Kidney epithelial cell (primary cell): Measurements from ENCODE around the gene CEP76. TPM values are rescaled to one million over a fixed set of nuclear protein-coding genes. Genes with fewer than 3 reads are reported as not detected.

ENCODE experiments used
- DNase-seq: peaks from one replicate; pipeline ENCODE4 v3.0.0-alpha.2; 2010; ENCODE audit warnings: low read depth
- H3K27me3 ChIP-seq: 2 replicates; pipeline ENCODE4 v1.6.0; 2011; ENCODE audit warnings: low read length; ENCODE audit not compliant: control insufficient read depth, insufficient read depth
- H3K36me3 ChIP-seq: 2 replicates; pipeline ENCODE4 v1.5.1; 2011; ENCODE audit warnings: low read length; ENCODE audit not compliant: control insufficient read depth, insufficient read depth
- H3K4me3 ChIP-seq: 2 replicates; pipeline ENCODE4 v1.5.1; 2011; ENCODE audit warnings: low read depth, mild to moderate bottlenecking, control low read depth, low read length
- total RNA-seq: library from RNA; depleted of rRNA; stranded (reverse); fragments of >200 nt; gene quantifications from 2 replicates; pipeline ENCODE4 v1.2.3, GENCODE V29; 2015
- TF ChIP-seq, protein P1 (sequence below): IDR thresholded peaks from 2 replicates; pipeline ENCODE4 v1.5.1; 2011; ENCODE audit warnings: mild to moderate bottlenecking, moderate library complexity, low read length, control low read depth, inconsistent platforms; ENCODE audit not compliant: insufficient read depth, poor library complexity, severe bottlenecking

The CEP76 gene
- total RNA-seq, 1 donor from 2014 or later, result 7.6 TPM

DNA sequence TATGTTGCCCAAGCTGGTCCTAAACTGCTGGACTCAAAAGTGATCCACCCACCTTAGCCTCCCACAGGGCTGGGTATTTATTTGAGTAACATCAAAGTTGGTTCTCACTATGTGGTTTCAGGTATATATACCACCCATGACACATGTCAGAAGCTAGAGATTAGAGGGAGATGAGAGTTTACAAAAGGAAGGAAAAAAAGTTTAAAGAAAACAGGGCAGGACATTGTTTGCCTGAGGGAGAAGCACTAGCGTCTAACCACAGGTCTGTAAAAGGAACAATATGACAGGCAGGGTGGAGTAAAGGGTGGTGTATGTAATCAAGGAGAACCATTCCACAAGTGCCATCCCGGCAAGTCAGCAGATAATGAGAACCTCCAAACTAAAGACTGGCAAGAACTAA, 8.5 kb downstream of the CEP76 start:
- TF ChIP-seq, protein P1, sequence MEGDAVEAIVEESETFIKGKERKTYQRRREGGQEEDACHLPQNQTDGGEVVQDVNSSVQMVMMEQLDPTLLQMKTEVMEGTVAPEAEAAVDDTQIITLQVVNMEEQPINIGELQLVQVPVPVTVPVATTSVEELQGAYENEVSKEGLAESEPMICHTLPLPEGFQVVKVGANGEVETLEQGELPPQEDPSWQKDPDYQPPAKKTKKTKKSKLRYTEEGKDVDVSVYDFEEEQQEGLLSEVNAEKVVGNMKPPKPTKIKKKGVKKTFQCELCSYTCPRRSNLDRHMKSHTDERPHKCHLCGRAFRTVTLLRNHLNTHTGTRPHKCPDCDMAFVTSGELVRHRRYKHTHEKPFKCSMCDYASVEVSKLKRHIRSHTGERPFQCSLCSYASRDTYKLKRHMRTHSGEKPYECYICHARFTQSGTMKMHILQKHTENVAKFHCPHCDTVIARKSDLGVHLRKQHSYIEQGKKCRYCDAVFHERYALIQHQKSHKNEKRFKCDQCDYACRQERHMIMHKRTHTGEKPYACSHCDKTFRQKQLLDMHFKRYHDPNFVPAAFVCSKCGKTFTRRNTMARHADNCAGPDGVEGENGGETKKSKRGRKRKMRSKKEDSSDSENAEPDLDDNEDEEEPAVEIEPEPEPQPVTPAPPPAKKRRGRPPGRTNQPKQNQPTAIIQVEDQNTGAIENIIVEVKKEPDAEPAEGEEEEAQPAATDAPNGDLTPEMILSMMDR, result no peak

DNA sequence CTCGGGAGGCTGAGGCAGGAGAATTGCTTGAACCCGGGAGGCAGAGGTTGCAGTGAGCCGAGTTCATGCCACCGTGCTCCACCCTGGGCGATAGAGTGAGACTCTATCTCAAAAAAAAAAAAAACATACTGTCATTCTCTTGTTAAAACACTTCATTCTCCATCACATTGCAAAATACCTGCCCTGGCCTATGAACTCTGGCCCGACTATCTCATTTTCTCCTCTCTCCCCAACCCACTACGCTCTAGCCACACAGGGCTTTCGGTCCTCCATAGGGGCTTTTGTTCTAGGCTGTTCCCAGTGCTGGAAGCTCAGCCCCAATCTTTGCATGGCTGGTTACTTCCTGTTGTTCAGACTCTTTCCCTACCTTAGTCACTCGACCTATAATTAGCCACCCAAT, 10.3 kb downstream of the CEP76 start:
- TF ChIP-seq, protein P1, result no peak
- Histone ChIP-seq H3K27me3 (no peaks in the 10 kb centered on the region), H3K36me3 (no peaks in the 10 kb centered on the region), H3K4me3 (no peak overlapping the region)
- DNase-seq, result no peak

More for the DNA sequence above, 8.5 kb downstream of the CEP76 start:
- H3K36me3 ChIP-seq, result no peaks in the 10 kb centered on the region
- DNase-seq, result no peak
- no peaks in the 10 kb centered on the region for H3K27me3 ChIP-seq
- no peak overlapping the region for H3K4me3 ChIP-seq

DNA sequence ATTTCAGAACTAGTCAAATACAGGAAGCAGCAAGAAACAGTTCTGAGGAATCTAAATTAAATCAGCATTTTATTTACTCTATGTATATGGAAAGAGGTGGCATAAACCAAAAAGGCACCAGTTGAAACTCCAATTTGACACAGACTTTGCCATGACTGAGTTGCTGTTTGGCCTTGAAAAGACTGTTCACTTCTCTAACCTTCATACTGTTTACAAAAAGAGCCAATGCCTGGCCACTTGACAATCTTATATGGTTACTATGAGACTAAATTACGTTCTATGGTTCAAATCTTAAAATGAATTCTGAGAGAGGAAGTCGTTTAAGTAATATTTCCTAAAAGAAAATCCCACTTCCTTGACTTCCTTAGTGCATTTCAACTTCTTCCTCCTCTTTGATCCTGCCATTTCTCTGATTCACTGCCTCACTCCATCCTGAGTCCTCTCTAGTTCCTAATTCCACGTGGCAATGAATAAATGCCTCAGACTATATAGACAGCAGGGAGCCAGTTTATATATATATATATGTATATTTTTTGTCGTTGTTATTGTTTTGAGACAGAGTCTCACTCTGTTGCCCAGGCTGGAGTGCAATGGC, 13.2 kb downstream of the CEP76 start:
- DNase-seq, result no peak
- H3K27me3 ChIP-seq, result no peaks in the 10 kb centered on the region
- H3K4me3 ChIP-seq, result no peak overlapping the region
- TF ChIP-seq, protein P1, result no peak
- H3K36me3 ChIP-seq, result no peaks in the 10 kb centered on the region

DNA sequence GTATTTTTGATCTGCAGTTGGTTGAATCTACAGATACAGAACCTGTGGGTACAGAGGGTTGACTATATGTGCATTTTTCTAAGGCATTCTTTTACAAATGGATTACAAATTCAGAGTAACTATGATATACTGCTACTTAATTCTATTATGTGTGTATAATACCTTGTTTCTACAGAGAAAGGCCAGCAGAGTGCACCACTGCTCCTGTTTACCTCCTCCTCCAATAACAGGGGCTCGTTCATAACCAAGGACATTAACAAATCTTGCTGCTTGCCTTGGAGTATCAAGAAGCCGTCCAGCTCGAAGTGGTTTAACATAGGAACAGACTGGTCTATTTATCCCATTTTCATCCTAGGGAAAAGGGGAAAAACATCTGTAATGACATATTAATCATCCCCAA, 16.4 kb downstream of the CEP76 start:
- no peak for DNase-seq
- Histone ChIP-seq H3K4me3 (no peak overlapping the region), H3K27me3 (no peaks in the 10 kb centered on the region), H3K36me3 (no peaks in the 10 kb centered on the region)
- TF ChIP-seq, protein P1, result peak; percentile 14

DNA sequence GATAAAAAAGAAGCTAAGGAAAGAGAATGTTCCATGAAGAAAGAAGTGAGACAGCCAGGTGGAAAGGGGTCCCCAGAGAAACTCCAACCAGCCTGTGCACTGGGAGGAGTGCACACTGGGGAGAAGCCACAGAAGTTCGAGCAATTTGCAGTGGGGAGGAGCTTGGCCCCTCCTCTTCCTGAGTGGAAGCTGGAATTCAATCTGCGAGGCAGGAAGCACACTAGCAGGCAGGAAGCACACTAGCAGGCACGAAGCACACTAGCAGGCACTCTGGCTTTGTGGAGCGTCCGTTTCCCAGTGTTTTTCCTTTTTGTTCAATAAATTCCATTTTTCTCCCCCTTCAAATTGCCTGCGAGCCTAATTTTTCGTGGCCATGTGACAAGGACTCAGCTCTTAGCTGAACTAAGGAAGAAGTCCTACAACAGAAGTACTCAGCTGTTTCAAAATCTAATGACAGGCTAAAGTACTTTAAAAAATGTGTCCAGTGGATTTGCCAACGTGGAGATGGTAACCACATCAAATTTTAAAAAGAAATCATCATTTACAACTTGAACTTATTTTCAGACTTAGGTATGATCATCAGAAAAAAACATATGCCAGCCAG, 23.2 kb downstream of the CEP76 start:
- Histone ChIP-seq H3K36me3 (peaks cover 2% of the 10 kb centered on the region), H3K4me3 (no peak overlapping the region), H3K27me3 (no peaks in the 10 kb centered on the region)
- no peak for DNase-seq
- TF ChIP-seq, protein P1, result no peak

DNA sequence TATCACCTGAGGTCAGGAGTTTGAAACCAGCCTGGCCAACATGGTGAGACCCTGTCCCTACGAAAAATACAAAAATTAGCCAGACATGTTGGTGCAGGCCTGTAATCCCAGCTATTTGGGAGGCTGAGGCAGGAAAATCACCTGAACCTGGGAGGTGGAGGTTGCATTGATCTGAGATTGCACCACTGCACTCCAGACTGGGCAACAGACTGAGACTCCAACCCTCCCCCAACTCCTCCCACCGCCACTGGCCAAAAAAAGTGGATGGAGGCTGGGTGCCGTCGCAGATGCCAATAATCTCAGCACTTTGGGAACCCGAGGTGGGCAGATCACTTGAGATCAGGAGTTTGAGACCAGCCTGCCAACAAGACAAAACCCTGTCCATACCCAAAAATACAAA, 34.5 kb downstream of the CEP76 start:
- DNase-seq, result no peak
- TF ChIP-seq, protein P1, result no peak
- Histone ChIP-seq H3K4me3 (no peak overlapping the region), H3K27me3 (no peaks in the 10 kb centered on the region), H3K36me3 (no peaks in the 10 kb centered on the region)
